H1 (cell line): ENCODE measurements around the gene CCNA1. TPM values are rescaled to one million over a fixed set of nuclear protein-coding genes. Genes with fewer than 3 reads are reported as not detected.

Experiments
- BACH1 ChIP-seq: IDR thresholded peaks from 2 replicates; pipeline ENCODE4 v1.6.1; 2012; ENCODE audit warnings: low read length, improper control_type of control experiment
- BCL11A ChIP-seq, 2 experiments: IDR thresholded peaks; one replicate each; pipeline ENCODE4 v1.6.1; 2011; ENCODE audit warnings: low read depth in 2 of 2, low read length in 2 of 2, mild to moderate bottlenecking in 2 of 2
- CHD7 ChIP-seq: fragments of 300-600 bp; sonication (generic); IDR thresholded peaks from 2 replicates; pipeline ENCODE4 v1.7.1; 2012; ENCODE audit warnings: low read length, moderate library complexity, mild to moderate bottlenecking, inconsistent platforms; ENCODE audit not compliant: insufficient replicate concordance
- EGR1 ChIP-seq: IDR thresholded peaks from 2 replicates; pipeline ENCODE4 v1.6.1; 2011; ENCODE audit warnings: low read depth, low read length, borderline replicate concordance
- GABPA ChIP-seq: IDR thresholded peaks from 2 replicates; pipeline ENCODE4 v1.6.1; 2011; ENCODE audit warnings: mild to moderate bottlenecking, low read length, moderate library complexity, borderline replicate concordance; ENCODE audit not compliant: insufficient read depth
- GTF2F1 ChIP-seq: IDR thresholded peaks from 2 replicates; pipeline ENCODE4 v1.6.1; 2012; ENCODE audit warnings: low read depth, low read length, improper control_type of control experiment, borderline replicate concordance
- HDAC2 ChIP-seq, 2 experiments: fragments of 300-600 bp in 1 of 2; sonication (generic) in 1 of 2; IDR thresholded peaks; 2 replicates each; pipeline ENCODE4 v1.6.1; 2011 to 2012; ENCODE audit warnings: low read depth in 2 of 2, low read length in 2 of 2, mild to moderate bottlenecking in 2 of 2, moderate library complexity in 2 of 2, borderline replicate concordance in 1 of 2, inconsistent platforms in 1 of 2
- HDAC6 ChIP-seq: IDR thresholded peaks from one replicate; pipeline ENCODE4 v1.7.1; 2012; ENCODE audit warnings: low read depth, mild to moderate bottlenecking, inconsistent platforms, low read length, moderate library complexity
- SAP30 ChIP-seq: fragments of 300-600 bp; sonication (generic); IDR thresholded peaks from 2 replicates; pipeline ENCODE4 v1.7.1; 2012; ENCODE audit warnings: low read length, moderate library complexity, mild to moderate bottlenecking, inconsistent platforms; ENCODE audit not compliant: insufficient read depth, insufficient replicate concordance
- TEAD4 ChIP-seq: IDR thresholded peaks from 2 replicates; pipeline ENCODE4 v1.6.1; 2012; ENCODE audit warnings: low read depth, low read length, inconsistent platforms, mixed read lengths
- YY1 ChIP-seq: IDR thresholded peaks from 2 replicates; pipeline ENCODE4 v1.6.1; 2011; ENCODE audit warnings: low read depth, mild to moderate bottlenecking, low read length
- ZNF274 ChIP-seq: IDR thresholded peaks from 2 replicates; pipeline ENCODE4 v1.7.0; 2012; ENCODE audit warnings: low read length, borderline replicate concordance; ENCODE audit errors: extremely low read depth
- polyA plus RNA-seq, 7 experiments: library from polyadenylated mRNA; depleted of rRNA in 3 of 7; stranded (reverse) in 5 of 7; unstranded in 2 of 7; fragments of >200 nt in 5 of 7; fragments of 200-250 nt in 2 of 7; gene quantifications; 1 replicate in 5 of 7; 2 replicates in 1 of 7; 4 replicates in 1 of 7; pipeline versions ENCODE4 v1.2.1 to v1.2.3, GENCODE V29; 2011 to 2013; ENCODE audit warnings: missing spikeins in 2 of 7, mixed read lengths in 2 of 7
- total RNA-seq: library from RNA; stranded (reverse); fragmentation: NEBNext Ultra II Directional; extraction: Animal tissue kit (Norgen Biotek cat#: 25700); gene quantifications from 2 replicates; pipeline ENCODE4 v1.2.1, GENCODE V29; 2021

CCNA1 gene
- total and polyA plus RNA-seq, 2 of the 8 experiments (the other 6 are each of a cell fraction or from before 2014, with no cell fraction given), result 2.2 to 4.1 TPM

GRCh38 chr13:36447501-36447900 is 15.2 kb downstream of the CCNA1 start (continued):
- TF ChIP-seq CHD7, result no peak
- no peak for TF ChIP-seq GABPA
- no peak for TF ChIP-seq EGR1
- no peak for TF ChIP-seq YY1
- TF ChIP-seq SAP30, result no peak
- TF ChIP-seq GTF2F1, result no peak
- TF ChIP-seq HDAC6, result no peak
- no peak for TF ChIP-seq TEAD4
- TF ChIP-seq BACH1, result no peak
- TF ChIP-seq BCL11A (IDR thresholded peaks at IDR 0.05; ENCODE audit: low read depth in 2 of 2, low read length in 2 of 2), result no peak
- TF ChIP-seq ZNF274, result no peak
- no peak for TF ChIP-seq HDAC2 (IDR thresholded peaks at IDR 0.05; ENCODE audit: borderline replicate concordance in 1 of 2, low read depth in 2 of 2, low read length in 2 of 2)
